HCT116 (cell line): Measurements from ENCODE around the gene HNRNPU. TPM values are rescaled to one million over a fixed set of nuclear protein-coding genes. Genes with fewer than 3 reads are reported as not detected.

Experiments
- ATAC-seq: fragments of 200-7000 bp; cut with Tn5 transposase; 2 replicates; pipeline ENCODE4 v1.9.1; 2020; ENCODE audit warnings: mild to moderate bottlenecking, moderate library complexity
- BruUV-seq: library from RNA; stranded (reverse); fragments of 400-500 nt; replicated peaks from 2 replicates; lab custom pipeline; 2021; lab: Mats Ljungman, UMichigan
- CTCF ChIA-PET: fragments of 300-600 bp; sonication (Branson Sonifier 250); formaldehyde crosslinking; loops from one replicate; lab custom pipeline; 2021; ENCODE audit warnings: antibody characterized with exemption; lab: Charles Lee
- POLR2A ChIA-PET: fragments of 300-600, 350-600 bp; sonication (Branson Sonifier 250); formaldehyde crosslinking; loops from one replicate; lab custom pipeline; 2021; ENCODE audit warnings: antibody characterized with exemption; lab: Charles Lee
- RAD21 ChIA-PET, 2 experiments: fragments of 300-600 bp; sonication (Branson Sonifier 250); formaldehyde crosslinking; loops; one replicate each; lab custom pipeline; 2023; ENCODE audit warnings: low total read pairs in 2 of 2; ENCODE audit not compliant: uncharacterized antibody in 2 of 2, unreplicated experiment in 2 of 2, low non-redundant PET in 1 of 2; lab: Charles Lee
- DNase-seq: peaks from one replicate; pipeline ENCODE4 v3.0.0-alpha.2; 2010; ENCODE audit warnings: low read depth, low spot score
- H2AFZ ChIP-seq: fragments of 200-600 bp; shearing (Covaris generic), sonication (generic); 2 replicates; pipeline ENCODE4 v1.6.1; 2017; ENCODE audit warnings: low read depth, mixed run types, mixed read lengths, antibody characterized with exemption, low read length; ENCODE audit not compliant: poor library complexity, severe bottlenecking
- H3K27ac ChIP-seq: 2 replicates; pipeline ENCODE4 v1.5.1; 2012; ENCODE audit warnings: low read depth, low read length
- H3K27me3 ChIP-seq: fragments of 200-600 bp; sonication (generic); 2 replicates; pipeline ENCODE4 v1.6.1; 2016; ENCODE audit warnings: mixed run types, low read length, mixed read lengths; ENCODE audit not compliant: insufficient read depth
- H3K36me3 ChIP-seq, 2 experiments: fragments of 200-500 bp in 1 of 2; fragments of 200-600 bp in 1 of 2; sonication (Bioruptor generic) in 1 of 2; sonication (generic) in 1 of 2; 2 replicates each; pipeline versions ENCODE4 v1.5.1 to v1.6.1; 2014 to 2016; ENCODE audit warnings: low read length in 2 of 2, inconsistent platforms in 1 of 2, mixed read lengths in 1 of 2, mixed run types in 1 of 2; ENCODE audit not compliant: insufficient read depth in 2 of 2, control insufficient read depth in 1 of 2
- H3K4me1 ChIP-seq, 2 experiments: fragments of 200-600 bp in 1 of 2; sonication (generic) in 1 of 2; 2 replicates each; pipeline versions ENCODE4 v1.5.1 to v1.6.1; 2012 to 2017; ENCODE audit warnings: low read length in 2 of 2, inconsistent platforms in 1 of 2, mild to moderate bottlenecking in 1 of 2, mixed read lengths in 1 of 2, mixed run types in 1 of 2, moderate library complexity in 1 of 2; ENCODE audit not compliant: insufficient read depth in 2 of 2, control insufficient read depth in 1 of 2
- H3K4me2 ChIP-seq: fragments of 200-600 bp; sonication (generic); 2 replicates; pipeline ENCODE4 v1.6.1; 2017; ENCODE audit warnings: mixed run types, low read length, mixed read lengths
- H3K4me3 ChIP-seq, 2 experiments: fragments of 200-600 bp in 1 of 2; sonication (generic) in 1 of 2; replicated peaks in 1 of 2; 2 replicates each; pipeline ENCODE4 v1.5.1; 2011 to 2016; ENCODE audit warnings: low read length in 2 of 2, control low read depth in 1 of 2, low read depth in 1 of 2, mild to moderate bottlenecking in 1 of 2, mixed read lengths in 1 of 2, mixed run types in 1 of 2
- H3K79me2 ChIP-seq: fragments of 200-600 bp; sonication (generic); 2 replicates; pipeline ENCODE4 v1.6.1; 2017; ENCODE audit warnings: mild to moderate bottlenecking, mixed run types, low read length, moderate library complexity, mixed read lengths; ENCODE audit not compliant: insufficient read depth
- H3K9ac ChIP-seq: fragments of 200-600 bp; sonication (generic); 2 replicates; pipeline ENCODE4 v1.6.1; 2016; ENCODE audit warnings: low read length, mixed read lengths
- H3K9me2 ChIP-seq: fragments of 200-600 bp; sonication (generic), shearing (Covaris generic); 2 replicates; pipeline ENCODE4 v1.6.1; 2017; ENCODE audit warnings: mixed run types, mild to moderate bottlenecking, moderate library complexity; ENCODE audit not compliant: insufficient read depth
- H3K9me3 ChIP-seq, 2 experiments: fragments of 200-500 bp in 1 of 2; fragments of 200-600 bp in 1 of 2; sonication (Bioruptor generic) in 1 of 2; sonication (generic) in 1 of 2; 2 replicates each; pipeline ENCODE4 v1.6.1; 2014 to 2017; ENCODE audit warnings: low read length in 2 of 2, mixed read lengths in 2 of 2, inconsistent platforms in 1 of 2, low read depth in 1 of 2, mild to moderate bottlenecking in 1 of 2, mixed run types in 1 of 2, moderate library complexity in 1 of 2; ENCODE audit not compliant: control insufficient read depth in 1 of 2, insufficient read depth in 1 of 2
- H4K20me1 ChIP-seq: fragments of 200-600 bp; sonication (generic), shearing (Covaris generic); 2 replicates; pipeline ENCODE4 v1.6.1; 2017; ENCODE audit warnings: mixed run types, mild to moderate bottlenecking, moderate library complexity; ENCODE audit not compliant: insufficient read depth
- CBX3 ChIP-seq: IDR thresholded peaks from 2 replicates; pipeline ENCODE4 v1.6.1; 2012; ENCODE audit warnings: low read depth
- CEBPB ChIP-seq: IDR thresholded peaks from 2 replicates; pipeline ENCODE4 v1.6.1; 2012; ENCODE audit warnings: low read depth
- ELF1 ChIP-seq: IDR thresholded peaks from 2 replicates; pipeline ENCODE4 v1.6.1; 2012; ENCODE audit warnings: low read depth, borderline replicate concordance
- RAD21 ChIP-seq: IDR thresholded peaks from 2 replicates; pipeline ENCODE4 v1.6.1; 2012; ENCODE audit warnings: low read depth, mild to moderate bottlenecking
- YY1 ChIP-seq: IDR thresholded peaks from 2 replicates; pipeline ENCODE4 v1.6.1; 2011; ENCODE audit warnings: low read length, low read depth, moderate library complexity, mild to moderate bottlenecking; ENCODE audit not compliant: insufficient replicate concordance; ENCODE audit errors: extremely low read depth
- ZFX ChIP-seq: fragments of 450-650 bp; IDR thresholded peaks from 2 replicates; pipeline ENCODE4 v1.6.1; 2017
- ZNF274 ChIP-seq: fragments of 200-500 bp; sonication (Bioruptor generic); IDR thresholded peaks from 2 replicates; pipeline ENCODE4 v1.6.1; 2014; ENCODE audit warnings: mild to moderate bottlenecking, low read depth, low read length, inconsistent platforms
- intact Hi-C: fragments of 100-400 bp; cut with micrococcal nuclease; formaldehyde crosslinking; loops from 2 replicates; pipeline ENCODE4 v1.10.0; 2022
- total RNA-seq: library from RNA; stranded (reverse); gene quantifications from one replicate; pipeline ENCODE4 v1.2.1, GENCODE V29; 2021; ENCODE audit not compliant: unreplicated experiment
- TF ChIP-seq, protein P1 (sequence below): IDR thresholded peaks from 2 replicates; pipeline ENCODE4 v1.6.1; 2011; ENCODE audit warnings: mild to moderate bottlenecking, low read length, moderate library complexity; ENCODE audit not compliant: insufficient replicate concordance; ENCODE audit errors: extremely low read depth
- TF ChIP-seq, protein P2 (sequence below), 3 experiments: fragments of 200-600 bp in 1 of 3; sonication (generic) in 1 of 3; IDR thresholded peaks in 2 of 3; conservative IDR thresholded peaks in 1 of 3; 2 replicates each; pipeline ENCODE4 v1.5.1; 2012 to 2017; ENCODE audit warnings: low read depth in 2 of 3, low read length in 2 of 3, antibody characterized with exemption in 1 of 3, borderline replicate concordance in 1 of 3, control low read depth in 1 of 3, mild to moderate bottlenecking in 1 of 3, mixed read lengths in 1 of 3, mixed run types in 1 of 3, moderate library complexity in 1 of 3; ENCODE audit not compliant: insufficient read depth in 1 of 3

The HNRNPU gene
- total RNA-seq, 1 experiment from 2014 or later = 424 TPM

DNA sequence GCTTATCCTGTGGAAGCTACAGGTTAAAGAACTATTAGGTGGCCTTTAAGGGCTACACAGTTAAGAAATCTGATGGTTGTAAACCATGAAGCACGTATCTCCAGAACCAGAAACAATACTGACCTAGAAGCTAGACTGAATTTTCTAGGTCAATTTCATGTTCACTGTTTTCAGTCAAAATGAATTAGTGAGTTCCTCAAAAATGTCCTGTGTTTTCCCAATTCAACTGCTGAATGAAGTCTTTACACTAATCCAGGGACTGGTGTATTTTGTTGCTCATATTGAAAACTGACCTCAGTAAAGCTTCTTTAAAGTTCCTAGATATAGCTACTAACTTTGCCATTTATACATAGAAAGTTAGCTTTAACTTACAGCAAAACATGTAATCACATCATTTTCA, 6.0 kb downstream of the HNRNPU start:
- peaks cover 99% of the 10 kb centered on the region for H3K79me2 ChIP-seq
- no peak overlapping the region for H2AFZ ChIP-seq
- no peak for DNase-seq
- RAD21 ChIA-PET = no interaction called here
- H3K9ac ChIP-seq = no peak overlapping the region
- H3K9me2 ChIP-seq = no peaks in the 10 kb centered on the region
- intact Hi-C loops = no loop called here
- H3K27ac ChIP-seq = no peak overlapping the region
- H3K27me3 ChIP-seq = no peaks in the 10 kb centered on the region
- TF ChIP-seq RAD21 (no peak), ELF1 (no peak), CEBPB (no peak), YY1 (no peak), ZNF274 (no peak), ZFX (no peak), CBX3 (no peak)
- TF ChIP-seq, protein P1, sequence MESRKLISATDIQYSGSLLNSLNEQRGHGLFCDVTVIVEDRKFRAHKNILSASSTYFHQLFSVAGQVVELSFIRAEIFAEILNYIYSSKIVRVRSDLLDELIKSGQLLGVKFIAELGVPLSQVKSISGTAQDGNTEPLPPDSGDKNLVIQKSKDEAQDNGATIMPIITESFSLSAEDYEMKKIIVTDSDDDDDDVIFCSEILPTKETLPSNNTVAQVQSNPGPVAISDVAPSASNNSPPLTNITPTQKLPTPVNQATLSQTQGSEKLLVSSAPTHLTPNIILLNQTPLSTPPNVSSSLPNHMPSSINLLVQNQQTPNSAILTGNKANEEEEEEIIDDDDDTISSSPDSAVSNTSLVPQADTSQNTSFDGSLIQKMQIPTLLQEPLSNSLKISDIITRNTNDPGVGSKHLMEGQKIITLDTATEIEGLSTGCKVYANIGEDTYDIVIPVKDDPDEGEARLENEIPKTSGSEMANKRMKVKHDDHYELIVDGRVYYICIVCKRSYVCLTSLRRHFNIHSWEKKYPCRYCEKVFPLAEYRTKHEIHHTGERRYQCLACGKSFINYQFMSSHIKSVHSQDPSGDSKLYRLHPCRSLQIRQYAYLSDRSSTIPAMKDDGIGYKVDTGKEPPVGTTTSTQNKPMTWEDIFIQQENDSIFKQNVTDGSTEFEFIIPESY = no peak
- TF ChIP-seq, protein P2, sequence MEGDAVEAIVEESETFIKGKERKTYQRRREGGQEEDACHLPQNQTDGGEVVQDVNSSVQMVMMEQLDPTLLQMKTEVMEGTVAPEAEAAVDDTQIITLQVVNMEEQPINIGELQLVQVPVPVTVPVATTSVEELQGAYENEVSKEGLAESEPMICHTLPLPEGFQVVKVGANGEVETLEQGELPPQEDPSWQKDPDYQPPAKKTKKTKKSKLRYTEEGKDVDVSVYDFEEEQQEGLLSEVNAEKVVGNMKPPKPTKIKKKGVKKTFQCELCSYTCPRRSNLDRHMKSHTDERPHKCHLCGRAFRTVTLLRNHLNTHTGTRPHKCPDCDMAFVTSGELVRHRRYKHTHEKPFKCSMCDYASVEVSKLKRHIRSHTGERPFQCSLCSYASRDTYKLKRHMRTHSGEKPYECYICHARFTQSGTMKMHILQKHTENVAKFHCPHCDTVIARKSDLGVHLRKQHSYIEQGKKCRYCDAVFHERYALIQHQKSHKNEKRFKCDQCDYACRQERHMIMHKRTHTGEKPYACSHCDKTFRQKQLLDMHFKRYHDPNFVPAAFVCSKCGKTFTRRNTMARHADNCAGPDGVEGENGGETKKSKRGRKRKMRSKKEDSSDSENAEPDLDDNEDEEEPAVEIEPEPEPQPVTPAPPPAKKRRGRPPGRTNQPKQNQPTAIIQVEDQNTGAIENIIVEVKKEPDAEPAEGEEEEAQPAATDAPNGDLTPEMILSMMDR (IDR thresholded peaks at IDR 0.05 in 2 of 3, conservative IDR thresholded peaks at IDR 0.05 in 1 of 3; ENCODE audit: borderline replicate concordance in 1 of 3, insufficient read depth in 1 of 3, low read depth in 2 of 3, low read length in 2 of 3) = no peak
- TF ChIP-seq, all 23 proteins: peak for 0
- peaks cover 85% of the 10 kb centered on the region for H4K20me1 ChIP-seq
- H3K4me1 ChIP-seq = peaks cover 11 to 16% of the 10 kb centered on the region in 2 experiments; a peak in 3 of 4 replicates
- H3K4me2 ChIP-seq = no peak overlapping the region
- ChIA-PET CTCF (interaction anchor here (0.9 kb wide), 1 partner anchor 184 kb away, joined by 3 read pairs; no protein-coding TSS in a partner anchor), POLR2A (no interaction called here)
- ATAC-seq = no peak
- no peak overlapping the region for H3K4me3 ChIP-seq
- BruUV-seq = no TSS peak
- peaks cover 85 to 92% of the 10 kb centered on the region in 2 experiments for H3K36me3 ChIP-seq
- H3K9me3 ChIP-seq = no peaks in the 10 kb centered on the region
